H1 (cell line): ENCODE data around the gene UBE3B. TPM values are rescaled to one million over a fixed set of nuclear protein-coding genes. Genes with fewer than 3 reads are reported as not detected.

Experiments
- CTCF ChIA-PET: fragments of 300-600 bp; sonication (Branson Sonifier 250); formaldehyde crosslinking; loops from one replicate; lab custom pipeline; 2021; ENCODE audit not compliant: partially characterized antibody; lab: Charles Lee
- POLR2A ChIA-PET: fragments of 300-600 bp; sonication (Branson Sonifier 250); formaldehyde crosslinking; loops from one replicate; lab custom pipeline; 2021; ENCODE audit warnings: inconsistent platforms; ENCODE audit not compliant: partially characterized antibody; lab: Charles Lee
- DNase-seq, 2 experiments: peaks; one replicate each; pipeline versions ENCODE4 v3.0.0 to v3.0.0-alpha.2; 2010 to 2022; ENCODE audit warnings: low spot score in 2 of 2, low read depth in 1 of 2, mixed read lengths in 1 of 2
- FAIRE-seq: peaks from 2 replicates; lab custom pipeline; 2011; peaks lifted over from hg19 to GRCh38; lab: Jason Lieb, UNC
- H2AFZ ChIP-seq: 2 replicates; pipeline ENCODE4 v1.8.1; 2012; ENCODE audit warnings: low read length, inconsistent platforms
- H2AK5ac ChIP-seq: 2 replicates; pipeline ENCODE4 v1.6.1; 2013; ENCODE audit warnings: low read depth, low read length
- H2BK120ac ChIP-seq: replicated peaks from 2 replicates; pipeline ENCODE3; 2013; ENCODE audit warnings: low read depth, low read length, inconsistent platforms
- H2BK12ac ChIP-seq: 2 replicates; pipeline ENCODE4 v1.6.1; 2013; ENCODE audit warnings: low read depth, low read length
- H2BK15ac ChIP-seq: 2 replicates; pipeline ENCODE4 v1.6.1; 2013; ENCODE audit warnings: low read length
- H2BK20ac ChIP-seq: 2 replicates; pipeline ENCODE4 v1.6.1; 2013; ENCODE audit warnings: low read length
- H2BK5ac ChIP-seq: 2 replicates; pipeline ENCODE4 v1.6.1; 2013; ENCODE audit warnings: low read depth, low read length
- H3K14ac ChIP-seq: 2 replicates; pipeline ENCODE4 v1.6.1; 2013; ENCODE audit warnings: inconsistent platforms; ENCODE audit not compliant: insufficient read length
- H3K18ac ChIP-seq: 2 replicates; pipeline ENCODE4 v1.6.1; 2013; ENCODE audit warnings: low read length; ENCODE audit errors: extremely low read depth
- H3K23ac ChIP-seq: 2 replicates; pipeline ENCODE4 v1.6.1; 2013; ENCODE audit warnings: inconsistent platforms; ENCODE audit not compliant: insufficient read length
- H3K23me2 ChIP-seq: 2 replicates; pipeline ENCODE4 v1.6.1; 2013; ENCODE audit warnings: low read depth, low read length
- H3K27ac ChIP-seq: 2 replicates; pipeline ENCODE4 v1.6.1; 2011; ENCODE audit warnings: low read depth, low read length, inconsistent platforms
- H3K27me3 ChIP-seq, 4 experiments: replicated peaks in 1 of 4; 1 replicate in 1 of 4; 2 replicates in 3 of 4; pipeline versions ENCODE4 v1.6.1 to v1.8.1; 2011 to 2013; ENCODE audit warnings: low read length in 3 of 4, mild to moderate bottlenecking in 3 of 4, inconsistent platforms in 2 of 4, mixed read lengths in 2 of 4, moderate library complexity in 1 of 4; ENCODE audit not compliant: control insufficient read depth in 3 of 4, insufficient read depth in 3 of 4; ENCODE audit errors: extremely low read depth in 1 of 4
- H3K36me3 ChIP-seq, 4 experiments: 2 replicates each; pipeline versions ENCODE4 v1.6.1 to v1.8.1; 2011 to 2013; ENCODE audit warnings: mild to moderate bottlenecking in 4 of 4, low read length in 3 of 4, moderate library complexity in 2 of 4, control low read depth in 1 of 4, inconsistent platforms in 1 of 4; ENCODE audit not compliant: insufficient read depth in 4 of 4, control insufficient read depth in 2 of 4
- H3K4ac ChIP-seq: replicated peaks from 2 replicates; pipeline ENCODE3; 2013; ENCODE audit warnings: low read length, low read depth, mixed read lengths, inconsistent platforms; ENCODE audit not compliant: insufficient read length
- H3K4me1 ChIP-seq, 4 experiments: replicated peaks in 1 of 4; 1 replicate in 1 of 4; 2 replicates in 3 of 4; pipeline versions ENCODE4 v1.6.1 to v1.8.1; 2011 to 2013; ENCODE audit warnings: low read length in 3 of 4, inconsistent platforms in 2 of 4, mixed read lengths in 1 of 4; ENCODE audit not compliant: insufficient read depth in 4 of 4, control insufficient read depth in 3 of 4
- H3K4me2 ChIP-seq, 2 experiments: 2 replicates each; pipeline versions ENCODE4 v1.6.1 to v1.8.1; 2011 to 2013; ENCODE audit warnings: low read depth in 2 of 2, low read length in 2 of 2, control low read depth in 1 of 2, inconsistent platforms in 1 of 2, mild to moderate bottlenecking in 1 of 2; ENCODE audit not compliant: insufficient read depth in 1 of 2
- H3K4me3 ChIP-seq, 4 experiments: fragments of 200-600, 300-600 bp in 1 of 4; sonication (generic), shearing (Covaris generic), sonication (Bioruptor Twin) in 1 of 4; 2 replicates each; pipeline versions ENCODE4 v1.5.1 to v1.8.1; 2011 to 2016; ENCODE audit warnings: low read length in 4 of 4, low read depth in 3 of 4, control low read depth in 2 of 4, inconsistent platforms in 2 of 4, mild to moderate bottlenecking in 2 of 4, mixed read lengths in 1 of 4, moderate library complexity in 1 of 4; ENCODE audit not compliant: insufficient read depth in 2 of 4; ENCODE audit errors: extremely low read depth in 1 of 4
- H3K56ac ChIP-seq: replicated peaks from 2 replicates; pipeline ENCODE3; 2013; ENCODE audit warnings: low read depth, mild to moderate bottlenecking, mixed read lengths, low read length, inconsistent platforms; ENCODE audit not compliant: insufficient read length
- H3K79me1 ChIP-seq: 2 replicates; pipeline ENCODE4 v1.6.1; 2013; ENCODE audit warnings: low read depth, low read length, control low read depth
- H3K79me2 ChIP-seq, 2 experiments: 2 replicates each; pipeline versions ENCODE4 v1.6.1 to v1.8.1; 2012 to 2013; ENCODE audit warnings: low read length in 2 of 2, mild to moderate bottlenecking in 2 of 2, inconsistent platforms in 1 of 2; ENCODE audit not compliant: insufficient read depth in 2 of 2, control insufficient read depth in 1 of 2
- H3K9ac ChIP-seq, 4 experiments: replicated peaks in 1 of 4; 1 replicate in 1 of 4; 2 replicates in 3 of 4; pipeline versions ENCODE4 v1.6.1 to v1.8.1; 2011 to 2013; ENCODE audit warnings: low read depth in 3 of 4, low read length in 3 of 4, control low read depth in 2 of 4, mild to moderate bottlenecking in 2 of 4, moderate library complexity in 2 of 4, inconsistent platforms in 1 of 4; ENCODE audit errors: extremely low read depth in 1 of 4
- H3K9me3 ChIP-seq, 2 experiments: 2 replicates each; pipeline versions ENCODE4 v1.6.1 to v1.8.1; 2012 to 2013; ENCODE audit warnings: mild to moderate bottlenecking in 2 of 2, moderate library complexity in 2 of 2, control low read depth in 1 of 2, inconsistent platforms in 1 of 2, low read depth in 1 of 2, low read length in 1 of 2, mixed read lengths in 1 of 2; ENCODE audit not compliant: insufficient read depth in 2 of 2
- H4K20me1 ChIP-seq, 2 experiments: replicated peaks in 1 of 2; 2 replicates each; pipeline versions ENCODE3 to v1.8.1; 2011 to 2013; ENCODE audit warnings: inconsistent platforms in 2 of 2, low read length in 2 of 2, mild to moderate bottlenecking in 1 of 2; ENCODE audit not compliant: insufficient read depth in 2 of 2, control insufficient read depth in 1 of 2
- H4K5ac ChIP-seq: 2 replicates; pipeline ENCODE4 v1.6.1; 2013; ENCODE audit warnings: low read length, low read depth, mixed read lengths, inconsistent platforms; ENCODE audit not compliant: insufficient read length
- H4K8ac ChIP-seq: 2 replicates; pipeline ENCODE4 v1.8.0; 2013; ENCODE audit warnings: mild to moderate bottlenecking, moderate library complexity, low read length, inconsistent platforms; ENCODE audit not compliant: insufficient read depth; ENCODE audit errors: extremely low read depth
- H4K91ac ChIP-seq: replicated peaks from 2 replicates; pipeline ENCODE3; 2013; ENCODE audit warnings: low read length, mixed read lengths, inconsistent platforms; ENCODE audit not compliant: insufficient read length
- JUN ChIP-seq: IDR thresholded peaks from 2 replicates; pipeline ENCODE4 v1.6.1; 2011; ENCODE audit warnings: low read depth, mild to moderate bottlenecking, improper control_type of control experiment, low read length
- TEAD4 ChIP-seq: IDR thresholded peaks from 2 replicates; pipeline ENCODE4 v1.6.1; 2012; ENCODE audit warnings: low read depth, low read length, inconsistent platforms, mixed read lengths
- WGBS, 2 experiments: shearing (Covaris generic) in 1 of 2; methylation state at CpG; one replicate each; pipeline versions ENCODE4 v1.1.6 to v1.1.7; 2013 to 2015; ENCODE audit warnings: low lambda C conversion rate in 2 of 2, mixed read lengths in 2 of 2, inconsistent platforms in 1 of 2, low coverage in 1 of 2, missing lambda C conversion rate in 1 of 2; ENCODE audit not compliant: insufficient replicate concordance in 2 of 2, insufficient coverage in 1 of 2, insufficient read length in 1 of 2; ENCODE audit errors: extremely low coverage in 1 of 2, missing lambda C conversion rate in 1 of 2; 5-methylcytosine and 5-hydroxymethylcytosine counted together
- polyA plus RNA-seq, 7 experiments: library from polyadenylated mRNA; depleted of rRNA in 3 of 7; stranded (reverse) in 5 of 7; unstranded in 2 of 7; fragments of >200 nt in 5 of 7; fragments of 200-250 nt in 2 of 7; gene quantifications; 1 replicate in 5 of 7; 2 replicates in 1 of 7; 4 replicates in 1 of 7; pipeline versions ENCODE4 v1.2.1 to v1.2.3, GENCODE V29; 2011 to 2013; ENCODE audit warnings: missing spikeins in 2 of 7, mixed read lengths in 2 of 7
- total RNA-seq: library from RNA; stranded (reverse); fragmentation: NEBNext Ultra II Directional; extraction: Animal tissue kit (Norgen Biotek cat#: 25700); gene quantifications from 2 replicates; pipeline ENCODE4 v1.2.1, GENCODE V29; 2021

UBE3B gene
- total and polyA plus RNA-seq, 2 of the 8 experiments (the other 6 are each of a cell fraction or from before 2014, with no cell fraction given): 14.0 to 21.1 TPM

DNA sequence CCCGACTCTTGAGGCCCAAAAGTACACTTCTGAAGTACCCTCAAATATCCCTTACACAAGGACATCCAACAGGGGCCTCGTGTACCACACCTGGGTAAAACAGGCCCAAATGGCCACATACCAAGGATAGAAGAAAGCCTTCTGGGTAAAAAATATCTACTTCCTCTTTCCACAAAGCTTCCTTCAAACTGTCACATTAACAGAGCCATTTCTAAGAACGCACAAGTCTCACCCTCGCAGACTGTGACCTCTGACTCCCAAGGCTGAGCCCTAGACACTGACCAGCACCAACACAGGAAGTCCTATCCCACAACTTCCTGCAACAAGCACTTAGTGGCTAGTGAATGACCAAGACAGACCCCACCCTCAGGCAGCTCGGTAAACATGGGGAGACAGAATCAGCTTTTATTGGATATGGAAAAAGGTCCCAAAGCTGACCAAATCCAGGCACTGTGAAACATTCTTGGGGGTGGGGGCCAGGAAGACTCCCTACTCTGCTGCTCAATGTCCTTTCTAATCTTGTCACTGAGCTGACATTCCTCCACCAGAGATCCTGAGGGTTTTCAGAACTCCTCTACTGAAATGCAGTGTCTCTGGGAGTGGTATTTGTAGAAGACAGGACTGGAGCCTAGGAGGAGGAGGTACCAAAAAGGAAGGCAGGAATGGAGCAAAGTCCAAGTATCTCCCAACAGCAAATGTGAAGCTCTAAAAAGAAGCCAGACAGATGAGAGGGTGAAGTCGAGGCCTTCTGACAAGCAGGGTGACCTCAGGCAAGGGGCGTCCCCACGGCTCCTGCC lies 16.2 kb upstream of the UBE3B start:
- Histone ChIP-seq H4K8ac (0 out of 2 replicates have a peak overlapping the region, but pooled peaks have one; percentile 35), H3K9ac (no peak overlapping the region; a peak in 2 of 7 replicates), H3K79me2 (peaks cover 13 to 81% of the 10 kb centered on the region in 2 experiments), H3K4me3 (no peak overlapping the region), H3K4ac (no peak overlapping the region), H2BK5ac (peak overlapping the region; percentile 99), H2BK15ac (peak overlapping the region; percentile 97), H3K23ac (no peak overlapping the region), H3K36me3 (peaks cover 3 to 25% (median 11%) of the 10 kb centered on the region in 4 experiments; a peak in 6 of 8 replicates), H3K27ac (peak overlapping the region; percentile 62; the same call in 1 of the 2 replicates), H3K14ac (no peak overlapping the region), H3K4me1 (peaks cover 43 to 71% (median 53%) of the 10 kb centered on the region in 4 experiments), H3K9me3 (no peaks in the 10 kb centered on the region), H4K5ac (peak overlapping the region; percentile 7), H3K23me2 (peaks cover 2% of the 10 kb centered on the region; the same call in 1 of the 2 replicates), H3K4me2 (peak overlapping the region in 1 of 2 experiments; percentile 7; a peak in 1 of 4 replicates), H2AK5ac (peak overlapping the region; percentile 97), H2BK20ac (no peak overlapping the region), H2AFZ (no peak overlapping the region), H2BK120ac (peak overlapping the region; percentile 36), H3K27me3 (no peaks in the 10 kb centered on the region), H3K56ac (no peak overlapping the region), H3K18ac (peak overlapping the region; percentile 66), H4K20me1 (peaks cover 0 to 2% of the 10 kb centered on the region in 2 experiments), H3K79me1 (peaks cover 13% of the 10 kb centered on the region), H4K91ac (peak overlapping the region; percentile 82), H2BK12ac (peak overlapping the region; percentile 98)
- FAIRE-seq: no peak
- no peak for DNase-seq
- CTCF ChIA-PET: interaction anchor here (1.0 to 19.5 kb wide), 5 partner anchors 10 to 97 kb away, joined by 3 to 245 read pairs (median 3); no protein-coding TSS in a partner anchor
- WGBS, 2 experiments: 85% methylated on average over 8 of the region's 8 CpGs; no CpG with 5 or more reads in 1 of the 2 experiments
- POLR2A ChIA-PET: interaction anchor here (3.0 kb wide), 1 partner anchor 16 kb away, joined by 23 read pairs; the partner anchor contains the start of genes KCTD10 and UBE3B
- TF ChIP-seq JUN (no peak), TEAD4 (0 out of 2 replicates have a peak, but pooled peaks have one; percentile 12)
